PC-9 (cell line): Measurements from ENCODE around the gene VCAM1.

Experiments
- CTCF ChIP-seq: fragments of 200-600 bp; sonication (generic); conservative IDR thresholded peaks from 2 replicates; pipeline ENCODE4 v1.6.1; 2017; ENCODE audit warnings: mixed run types, antibody characterized with exemption, mild to moderate bottlenecking, moderate library complexity
- EZH2 ChIP-seq: fragments of 200-600 bp; sonication (generic); IDR thresholded peaks from 2 replicates; pipeline ENCODE4 v1.8.0; 2017; ENCODE audit warnings: antibody characterized with exemption, low read depth

DNA sequence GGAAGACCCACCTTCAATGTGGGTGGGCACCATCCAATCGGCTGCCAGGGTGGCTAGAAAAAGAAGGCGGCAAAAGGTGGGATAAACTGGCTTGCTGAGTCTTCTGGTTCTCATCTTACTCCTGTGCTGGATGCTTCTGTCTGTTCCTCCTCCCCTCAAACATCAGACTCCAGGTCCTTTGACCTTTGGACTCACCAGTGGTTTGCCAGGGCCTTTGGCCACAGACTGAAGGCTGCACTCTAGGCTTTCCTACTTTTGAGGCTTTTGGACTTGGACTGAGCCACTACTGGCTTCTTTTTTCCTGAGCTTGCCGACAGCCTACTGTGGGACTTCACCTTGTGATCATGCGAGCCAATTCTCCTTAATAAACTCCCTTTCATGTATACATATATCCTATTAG lies 55.9 kb downstream of the VCAM1 start:
- no peak for TF ChIP-seq CTCF
- TF ChIP-seq EZH2: no peak
